Activated CD8-positive, alpha-beta T cell treated with anti-CD3 and anti-CD28 coated beads for 36 hours (primary cell): Measurements from ENCODE around the gene NFATC3. TPM values are rescaled to one million over a fixed set of nuclear protein-coding genes. Genes with fewer than 3 reads are reported as not detected.
A peak's percentile ranks its signal among the peaks of the same experiment; 100 is the strongest.
"Not testable (repeated sequence)": the region's sequence is repeated elsewhere in the genome, so short reads cannot be mapped to it uniquely, and the experiment has no call there.

Experiments used
- ATAC-seq: fragments of 200-7000 bp; cut with Tn5 transposase; one replicate; pipeline ENCODE4 v1.10.0; 2021; ENCODE audit warnings: mild to moderate bottlenecking, moderate library complexity
- CTCF ChIA-PET: fragments of 350-600 bp; sonication (Branson Sonifier 250); formaldehyde crosslinking; loops from one replicate; lab custom pipeline; 2021; ENCODE audit warnings: antibody characterized with exemption; lab: Charles Lee
- POLR2A ChIA-PET: fragments of 350-600 bp; sonication (Branson Sonifier 250); formaldehyde crosslinking; loops from one replicate; lab custom pipeline; 2021; ENCODE audit warnings: antibody characterized with exemption; lab: Charles Lee
- DNase-seq: peaks from one replicate; pipeline ENCODE4 v3.0.0-alpha.2; 2020
- H3K27ac Mint-ChIP-seq: one replicate; pipeline ENCODE4 v1.8.0; 2021; ENCODE audit warnings: mild to moderate bottlenecking, mixed read lengths
- H3K27me3 Mint-ChIP-seq: one replicate; pipeline ENCODE4 v1.8.0; 2021; ENCODE audit warnings: mixed read lengths
- H3K36me3 Mint-ChIP-seq: one replicate; pipeline ENCODE4 v1.8.0; 2021; ENCODE audit warnings: low read depth, mixed read lengths
- H3K4me1 Mint-ChIP-seq: one replicate; pipeline ENCODE4 v1.8.0; 2021; ENCODE audit warnings: low read depth, mixed read lengths
- H3K4me3 Mint-ChIP-seq: one replicate; pipeline ENCODE4 v1.8.0; 2021; ENCODE audit warnings: mild to moderate bottlenecking, moderate library complexity, mixed read lengths
- H3K9me3 Mint-ChIP-seq: one replicate; pipeline ENCODE4 v1.8.0; 2021; ENCODE audit warnings: mixed read lengths
- CTCF ChIP-seq: fragments of 200-600 bp; IDR thresholded peaks from one replicate; pipeline ENCODE4 v1.8.0; 2022; ENCODE audit warnings: antibody characterized with exemption, mild to moderate bottlenecking
- intact Hi-C: fragments of 100-400 bp; cut with micrococcal nuclease; formaldehyde crosslinking; loops from one replicate; pipeline ENCODE4 v1.10.0; 2022
- total RNA-seq, 2 experiments: library from RNA; stranded (reverse); gene quantifications; one replicate each; pipeline ENCODE4 v1.2.3, GENCODE V29; 2021

The NFATC3 gene
- total RNA-seq, 2 experiments from 2014 or later, result 102 to 104 TPM

- Mint-ChIP-seq H3K27me3 (no peaks in the 10 kb centered on the region), H3K4me3 (no peak overlapping the region), H3K9me3 (peaks cover 5% of the 10 kb centered on the region), H3K36me3 (peaks cover 22% of the 10 kb centered on the region), H3K27ac (peak overlapping the region; percentile 25), H3K4me1 (peaks cover 84% of the 10 kb centered on the region)
- peak; percentile 67 for TF ChIP-seq CTCF
- POLR2A ChIA-PET, result interaction anchor here (0.8 kb wide), 1 partner anchor 14 kb away, joined by 4 read pairs; no protein-coding TSS in a partner anchor
- CTCF ChIA-PET, result interaction anchor here (1.0 to 6.3 kb wide), 9 partner anchors 12 to 114 kb away, joined by 3 to 46 read pairs (median 4); partner anchors contain the start of gene NFATC3
- DNase-seq (no peak), ATAC-seq (peak; percentile 54)
- intact Hi-C loops, result no loop called here
These were observed 31.2 kb downstream of the NFATC3 start for GRCh38 chr16:68116256-68116867.

- no peaks in the 10 kb centered on the region for H3K27me3 Mint-ChIP-seq
- CTCF ChIA-PET, result interaction anchor here (0.8 to 6.3 kb wide), 10 partner anchors 9 to 110 kb away, joined by 3 to 46 read pairs (median 4); no protein-coding TSS in a partner anchor
- TF ChIP-seq CTCF, result no peak
- H3K4me1 Mint-ChIP-seq, result peaks cover 86% of the 10 kb centered on the region
- peak overlapping the region; percentile 60 for H3K27ac Mint-ChIP-seq
- DNase-seq (peak; percentile 18), ATAC-seq (peak; percentile 40)
- no peaks in the 10 kb centered on the region for H3K9me3 Mint-ChIP-seq
- no peak overlapping the region for H3K4me3 Mint-ChIP-seq
- intact Hi-C loops, result no loop called here
- peaks cover 25% of the 10 kb centered on the region for H3K36me3 Mint-ChIP-seq
- POLR2A ChIA-PET, result interaction anchor here (1.1 to 1.6 kb wide), 2 partner anchors 10 to 25 kb away, joined by 4 read pairs; no protein-coding TSS in a partner anchor
These were observed 32.7 kb downstream of the NFATC3 start for GRCh38 chr16:68117884-68118283.

GRCh38 chr16:68118954-68119353 lies 33.8 kb downstream of the NFATC3 start:
- Mint-ChIP-seq H3K27ac (peak overlapping the region; percentile 36), H3K4me1 (peaks cover 77% of the 10 kb centered on the region), H3K36me3 (peaks cover 23% of the 10 kb centered on the region)
- ATAC-seq, H3K9me3 Mint-ChIP-seq, H3K4me3 Mint-ChIP-seq, intact Hi-C loops, H3K27me3 Mint-ChIP-seq, DNase-seq: not testable (repeated sequence)
- ChIA-PET POLR2A (interaction anchor here (1.0 to 1.7 kb wide), 4 partner anchors 8 to 39 kb away, joined by 3 to 4 read pairs (median 4); no protein-coding TSS in a partner anchor), CTCF (interaction anchor here (1.0 to 6.3 kb wide), 5 partner anchors 26 to 209 kb away, joined by 3 to 46 read pairs (median 6); no protein-coding TSS in a partner anchor)

- Mint-ChIP-seq H3K36me3 (peaks cover 26% of the 10 kb centered on the region), H3K27ac (peak overlapping the region; percentile 36), H3K4me1 (peaks cover 70% of the 10 kb centered on the region)
- H3K9me3 Mint-ChIP-seq, H3K4me3 Mint-ChIP-seq, DNase-seq, ATAC-seq, H3K27me3 Mint-ChIP-seq, intact Hi-C loops: not testable (repeated sequence)
- ChIA-PET POLR2A (interaction anchor here (0.7 to 1.7 kb wide), 2 partner anchors 20 to 34 kb away, joined by 4 read pairs; no protein-coding TSS in a partner anchor), CTCF (interaction anchor here (0.9 to 6.3 kb wide), 5 partner anchors 20 to 207 kb away, joined by 3 to 46 read pairs (median 3); partner anchors contain the start of gene NFATC3)
These were observed 35.3 kb downstream of the NFATC3 start for GRCh38 chr16:68120496-68120895.

GRCh38 chr16:68126395-68126794 lies 41.2 kb downstream of the NFATC3 start:
- ATAC-seq, result peak; percentile 55
- intact Hi-C loops, result loop anchor here (5.0 kb wide), 1 partner anchor 34 kb away; no protein-coding TSS in a partner anchor
- H3K4me1 Mint-ChIP-seq, result peaks cover 62% of the 10 kb centered on the region
- CTCF ChIA-PET, result interaction anchor here (1.1 to 1.5 kb wide), 2 partner anchors 8 to 33 kb away, joined by 3 to 6 read pairs; no protein-coding TSS in a partner anchor
- peaks cover 41% of the 10 kb centered on the region for H3K36me3 Mint-ChIP-seq
- POLR2A ChIA-PET, result interaction anchor here (1.2 kb wide), 1 partner anchor 10 kb away, joined by 3 read pairs; no protein-coding TSS in a partner anchor
- no peak for TF ChIP-seq CTCF
- H3K9me3 Mint-ChIP-seq, result no peaks in the 10 kb centered on the region
- no peak for DNase-seq
- H3K4me3 Mint-ChIP-seq, result no peak overlapping the region
- H3K27ac Mint-ChIP-seq, result peak overlapping the region; percentile 62
- H3K27me3 Mint-ChIP-seq, result no peaks in the 10 kb centered on the region
